Measurements from ENCODE around the gene KTN1.

Gene KTN1

GRCh38 chr14:55571125-55571889 is 8.7 kb upstream of the KTN1 start:
- DNase-seq (ENCODE audit: low read depth, low spot score): no peak

GRCh38 chr14:55572578-55572977 is 7.4 kb upstream of the KTN1 start:
- DNase-seq (ENCODE audit: low read depth, low spot score): no peak

DNA sequence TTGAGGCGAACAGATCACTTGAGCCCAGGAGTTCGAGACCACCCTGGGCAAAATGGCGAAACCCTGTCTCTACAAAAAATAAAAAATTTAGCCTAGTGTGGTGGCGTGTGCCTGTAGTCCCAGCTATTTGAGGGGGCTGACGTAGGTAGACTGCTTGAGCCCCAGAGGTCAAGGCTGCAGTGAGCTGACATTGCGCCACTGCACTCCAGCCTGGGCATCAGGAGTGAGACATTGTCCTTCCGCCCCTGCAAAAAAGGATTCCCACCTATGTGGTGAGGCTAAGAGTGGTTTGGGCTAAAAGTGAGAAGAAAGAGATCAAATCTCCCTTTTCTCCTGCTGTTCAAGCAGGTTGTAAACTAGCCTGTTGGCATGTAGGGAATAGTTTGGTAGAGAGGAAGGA is 5.0 kb upstream of the KTN1 start:
- no peak for DNase-seq (ENCODE audit: low read depth, low spot score)

- DNase-seq (ENCODE audit: low read depth, low spot score): no peak
Observed at GRCh38 chr14:55577229-55577628, 2.8 kb upstream of the KTN1 start.

GRCh38 chr14:55578511-55578910 is 1.5 kb upstream of the KTN1 start:
- no peak for DNase-seq (ENCODE audit: low read depth, low spot score)

DNA sequence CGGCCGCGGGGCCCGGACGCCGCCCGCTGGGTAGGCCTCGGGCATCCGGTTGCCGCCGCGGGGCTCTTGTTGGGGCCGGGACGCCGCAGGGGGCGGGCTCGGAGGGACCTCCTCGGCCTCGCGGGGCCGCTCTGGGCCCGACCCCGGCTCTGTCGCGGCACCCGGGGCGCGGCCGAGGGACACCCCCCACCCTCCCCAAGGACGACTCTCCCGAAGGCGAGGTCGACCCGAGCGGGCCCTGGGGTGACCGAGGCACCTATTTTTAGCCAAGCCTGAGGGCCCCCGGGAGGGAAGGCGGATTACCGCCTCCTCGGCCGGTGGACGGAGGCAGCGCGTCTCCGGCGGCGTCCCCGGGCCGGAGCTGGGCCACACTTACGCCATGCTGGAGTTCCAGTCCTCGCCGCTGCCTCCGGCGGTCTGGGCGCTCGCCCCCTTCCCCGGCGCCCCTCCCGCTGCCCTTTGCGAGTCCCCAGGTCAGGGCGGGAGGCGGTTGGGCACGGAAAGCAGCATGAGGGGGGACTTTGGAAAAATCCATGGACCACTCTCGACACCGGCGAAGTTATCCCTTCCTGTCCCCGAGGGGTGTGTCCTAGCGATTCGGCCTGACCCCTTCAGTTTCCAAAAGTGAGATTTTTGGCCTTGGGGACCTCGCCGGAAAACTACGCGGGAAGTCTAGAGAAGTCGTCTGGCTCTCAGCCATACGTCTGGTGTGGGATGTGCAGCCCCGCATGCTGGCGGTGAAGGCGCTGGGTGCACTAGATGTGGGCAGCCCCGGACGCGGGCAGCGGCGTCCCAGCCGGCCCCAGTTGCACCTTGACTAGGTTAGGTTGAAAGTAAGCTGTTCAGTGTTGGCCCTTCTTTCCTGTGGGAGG is 699 bp downstream of the KTN1 start:
- no peak for DNase-seq (ENCODE audit: low read depth, low spot score)

DNA sequence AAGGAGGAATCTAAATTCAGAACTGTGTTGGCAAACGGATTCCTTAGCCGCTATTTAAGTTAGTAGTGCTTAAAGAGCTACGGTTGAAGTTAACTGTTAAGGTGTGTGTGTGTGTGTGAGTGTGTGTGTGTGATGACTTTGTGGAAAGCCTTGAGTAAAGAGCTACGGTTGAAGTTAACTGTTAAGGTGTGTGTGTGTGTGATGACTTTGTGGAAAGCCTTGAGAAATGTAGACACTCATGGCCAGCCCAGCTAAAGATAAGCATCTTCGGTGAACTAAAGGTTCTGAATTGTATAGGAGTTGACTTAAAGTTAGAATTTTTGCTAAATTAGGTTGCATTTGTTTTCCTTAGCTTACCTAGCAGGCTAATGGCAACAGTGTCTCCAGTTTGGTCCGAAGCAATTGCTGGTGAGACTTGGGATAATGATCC is 1.4 kb downstream of the KTN1 start:
- no peak for DNase-seq (ENCODE audit: low read depth, low spot score)

DNA sequence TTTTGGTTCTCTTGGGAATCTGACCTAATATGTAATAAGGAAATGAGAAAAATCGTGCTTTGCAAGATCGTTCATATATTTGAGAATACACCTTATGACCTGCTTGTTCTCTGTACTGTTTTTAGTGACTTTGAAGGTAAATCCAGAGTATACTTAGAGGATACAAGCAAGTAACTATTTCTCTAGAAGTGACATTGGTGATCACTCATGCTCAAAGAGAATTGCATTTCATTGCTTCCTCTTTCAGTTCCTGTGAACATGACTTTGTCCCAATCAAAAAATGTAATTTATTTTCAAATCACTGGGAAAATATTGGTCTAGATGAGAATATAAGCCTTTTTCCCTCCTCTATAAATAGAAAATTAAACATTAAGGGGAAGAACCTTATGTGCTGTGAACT is 2.7 kb downstream of the KTN1 start:
- no peak for DNase-seq (ENCODE audit: low read depth, low spot score)

GRCh38 chr14:55583942-55584468 is 4.0 kb downstream of the KTN1 start:
- no peak for DNase-seq (ENCODE audit: low read depth, low spot score)

DNA sequence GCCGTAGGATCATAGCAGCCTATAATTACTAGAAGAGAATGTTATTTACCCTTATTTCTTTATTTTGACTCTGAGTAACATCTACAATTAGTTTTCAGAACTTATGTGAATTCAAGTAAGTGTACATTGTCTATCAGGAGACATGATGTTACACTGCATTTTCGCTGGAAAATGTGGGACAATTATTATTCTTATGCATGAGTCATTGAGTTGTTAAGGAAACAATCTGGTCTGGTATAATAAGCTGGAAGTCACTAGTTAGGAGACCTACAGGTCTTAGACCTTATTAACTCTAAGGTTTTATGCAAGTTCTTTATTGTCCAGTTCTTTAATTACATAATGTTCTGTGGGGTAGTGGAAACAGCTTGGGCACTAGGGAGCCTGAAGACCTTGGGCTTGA is 5.8 kb downstream of the KTN1 start:
- no peak for DNase-seq (ENCODE audit: low read depth, low spot score)

DNA sequence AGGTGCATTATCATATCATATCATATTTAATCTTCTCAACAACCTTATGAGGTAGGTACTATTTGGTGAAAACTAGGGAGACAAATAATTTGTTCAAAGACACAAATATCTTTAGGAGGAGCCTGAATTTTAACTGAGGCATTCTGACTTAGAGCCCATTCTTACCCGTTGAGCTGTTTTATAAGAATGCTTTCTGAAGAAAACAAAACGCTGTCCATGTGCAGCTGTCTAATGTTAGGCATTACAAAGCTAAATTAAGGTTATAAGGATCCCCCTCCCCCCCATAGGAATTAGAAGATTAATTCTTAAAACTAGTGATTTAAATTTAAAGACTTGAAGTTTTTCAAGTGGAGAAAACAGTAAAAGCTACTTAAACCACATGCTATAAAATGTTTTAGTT is 6.4 kb downstream of the KTN1 start:
- no peak for DNase-seq (ENCODE audit: low read depth, low spot score)

DNA sequence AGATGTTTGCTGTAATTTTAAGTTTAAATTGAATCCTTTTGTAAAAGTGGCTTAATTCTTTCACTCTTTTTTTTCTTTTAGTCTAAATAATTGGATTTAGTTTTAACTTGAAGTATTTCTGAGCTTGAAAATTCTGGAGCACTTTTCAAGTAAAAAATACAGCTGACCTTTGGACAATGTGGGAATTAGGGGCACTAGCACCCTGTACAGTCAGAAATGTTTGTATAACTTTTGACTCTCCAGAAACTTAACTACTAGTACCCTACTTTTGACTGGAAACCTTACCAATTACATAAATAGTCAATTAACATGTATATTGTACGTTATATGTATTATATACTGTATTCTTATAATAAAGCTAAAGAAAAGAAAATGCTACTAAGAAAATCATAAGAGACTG is 7.8 kb downstream of the KTN1 start:
- DNase-seq (ENCODE audit: low read depth, low spot score): no peak

DNA sequence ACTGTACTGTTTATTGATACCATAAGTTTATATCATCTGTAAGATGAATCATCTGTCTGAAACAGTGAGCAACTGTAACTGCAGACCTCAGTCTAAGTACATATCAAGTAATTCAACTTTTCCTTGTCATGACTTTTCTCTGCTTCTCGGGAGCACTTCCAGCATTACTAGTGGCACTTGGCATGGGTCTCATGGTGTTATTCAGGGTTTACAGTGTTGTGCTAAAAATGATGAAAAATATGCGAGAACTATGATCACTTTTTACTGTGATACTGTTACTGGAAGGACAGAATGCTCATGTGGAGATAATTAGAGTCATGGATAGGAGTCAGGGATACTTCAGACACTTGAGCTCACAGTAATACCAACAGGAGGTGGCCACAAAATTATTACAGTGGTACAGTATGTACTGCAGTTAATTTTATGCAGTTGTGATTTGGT is 8.3 kb downstream of the KTN1 start:
- DNase-seq (ENCODE audit: low read depth, low spot score): no peak

- no peak for DNase-seq (ENCODE audit: low read depth, low spot score)
Observed at GRCh38 chr14:55589171-55589570, 9.2 kb downstream of the KTN1 start.

- DNase-seq (ENCODE audit: low read depth, low spot score): no peak
Observed at GRCh38 chr14:55592436-55592835, 12.4 kb downstream of the KTN1 start.

DNA sequence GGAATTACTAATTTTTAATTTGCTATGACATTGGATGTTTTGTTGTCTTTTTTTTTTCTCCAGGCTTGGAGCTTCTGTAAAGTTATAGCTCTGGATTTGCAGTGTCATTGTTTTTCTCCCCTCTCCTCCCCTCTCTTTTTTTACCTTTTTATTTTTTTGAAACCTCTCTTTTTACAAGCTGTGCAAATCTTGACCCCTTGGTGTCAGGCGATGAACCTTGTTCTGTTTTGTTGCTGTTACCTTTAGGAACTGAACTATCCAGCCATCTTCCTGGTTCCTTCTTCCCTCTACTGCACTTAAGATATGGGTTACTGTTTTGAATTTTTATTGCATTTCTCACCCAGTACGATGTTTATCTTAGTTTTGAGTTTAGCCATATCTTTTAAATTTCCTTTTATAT is 13.7 kb downstream of the KTN1 start:
- no peak for DNase-seq (ENCODE audit: low read depth, low spot score)

GRCh38 chr14:55599250-55599879 is 19.4 kb downstream of the KTN1 start:
- no peak for DNase-seq (ENCODE audit: low read depth, low spot score)

- no peak for DNase-seq (ENCODE audit: low read depth, low spot score)
Observed at GRCh38 chr14:55600784-55601561, 21.0 kb downstream of the KTN1 start.

GRCh38 chr14:55603401-55603953 is 23.5 kb downstream of the KTN1 start:
- no peak for DNase-seq (ENCODE audit: low read depth, low spot score)

- DNase-seq (ENCODE audit: low read depth, low spot score): no peak
Observed at GRCh38 chr14:55604488-55604887, 24.5 kb downstream of the KTN1 start.

DNA sequence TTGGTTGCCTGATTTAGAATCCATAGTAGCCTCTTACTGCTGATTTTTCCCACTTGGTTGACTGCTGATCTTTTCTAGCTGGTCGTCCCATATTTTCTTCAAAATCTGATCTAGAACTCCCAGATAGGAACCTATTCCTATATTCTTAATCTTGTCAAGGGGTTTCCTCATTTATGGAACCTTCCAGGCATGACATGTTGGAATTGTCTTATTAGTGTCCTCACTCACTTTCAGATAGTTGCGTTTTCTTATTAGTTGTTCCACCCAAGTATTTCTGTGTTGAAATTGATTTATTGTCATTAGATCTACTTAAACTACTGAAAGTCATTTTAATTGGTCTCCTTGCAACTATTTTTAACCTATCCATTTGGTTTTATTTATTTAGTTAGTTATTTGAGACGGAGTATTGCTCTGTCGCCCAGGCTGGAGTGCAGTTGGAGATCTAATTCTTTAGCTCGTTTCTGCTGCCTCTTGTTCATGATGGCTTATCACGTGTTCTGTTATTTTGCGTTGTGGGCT is 25.0 kb downstream of the KTN1 start:
- no peak for DNase-seq (ENCODE audit: low read depth, low spot score)
